ENCODE results near the gene CYP11A1.
A peak's percentile ranks its signal among the peaks of the same experiment; 100 is the strongest.

The CYP11A1 gene

GRCh38 chr15:74300057-74300795, 67.2 kb downstream of the CYP11A1 start:
- no peak overlapping the region for H3K4me3 ChIP-seq (replicated peaks; ENCODE audit: low read depth, low read length)
- DNase-seq (ENCODE audit: low read depth): no peak
- TF ChIP-seq, protein P1, sequence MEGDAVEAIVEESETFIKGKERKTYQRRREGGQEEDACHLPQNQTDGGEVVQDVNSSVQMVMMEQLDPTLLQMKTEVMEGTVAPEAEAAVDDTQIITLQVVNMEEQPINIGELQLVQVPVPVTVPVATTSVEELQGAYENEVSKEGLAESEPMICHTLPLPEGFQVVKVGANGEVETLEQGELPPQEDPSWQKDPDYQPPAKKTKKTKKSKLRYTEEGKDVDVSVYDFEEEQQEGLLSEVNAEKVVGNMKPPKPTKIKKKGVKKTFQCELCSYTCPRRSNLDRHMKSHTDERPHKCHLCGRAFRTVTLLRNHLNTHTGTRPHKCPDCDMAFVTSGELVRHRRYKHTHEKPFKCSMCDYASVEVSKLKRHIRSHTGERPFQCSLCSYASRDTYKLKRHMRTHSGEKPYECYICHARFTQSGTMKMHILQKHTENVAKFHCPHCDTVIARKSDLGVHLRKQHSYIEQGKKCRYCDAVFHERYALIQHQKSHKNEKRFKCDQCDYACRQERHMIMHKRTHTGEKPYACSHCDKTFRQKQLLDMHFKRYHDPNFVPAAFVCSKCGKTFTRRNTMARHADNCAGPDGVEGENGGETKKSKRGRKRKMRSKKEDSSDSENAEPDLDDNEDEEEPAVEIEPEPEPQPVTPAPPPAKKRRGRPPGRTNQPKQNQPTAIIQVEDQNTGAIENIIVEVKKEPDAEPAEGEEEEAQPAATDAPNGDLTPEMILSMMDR (IDR thresholded peaks at IDR 0.05; ENCODE audit: low read length, missing control alignments): no peak

DNA sequence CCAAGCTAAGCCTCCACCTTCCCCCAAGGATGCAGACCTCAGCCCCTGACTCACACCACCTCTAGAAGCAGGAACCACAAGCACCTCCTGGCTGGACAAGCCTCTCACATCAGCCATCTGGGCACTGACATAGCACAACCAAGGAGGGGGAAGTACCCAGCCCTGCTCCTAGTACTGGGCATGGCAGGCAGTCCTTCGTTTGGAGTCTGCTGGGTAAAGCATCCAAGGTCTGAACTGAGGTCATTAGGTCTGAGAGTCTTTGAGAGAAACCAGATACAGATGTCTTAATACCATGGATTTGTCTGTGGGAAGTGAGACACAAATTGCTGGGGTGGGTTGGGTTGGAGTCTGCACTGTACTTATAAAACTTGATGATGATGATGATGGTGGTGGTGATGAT, 69.6 kb downstream of the CYP11A1 start:
- no peak overlapping the region for H3K4me3 ChIP-seq (replicated peaks; ENCODE audit: low read depth, low read length)
- TF ChIP-seq, protein P1 (IDR thresholded peaks at IDR 0.05; ENCODE audit: low read length, missing control alignments): no peak
- DNase-seq (ENCODE audit: low read depth): no peak

DNA sequence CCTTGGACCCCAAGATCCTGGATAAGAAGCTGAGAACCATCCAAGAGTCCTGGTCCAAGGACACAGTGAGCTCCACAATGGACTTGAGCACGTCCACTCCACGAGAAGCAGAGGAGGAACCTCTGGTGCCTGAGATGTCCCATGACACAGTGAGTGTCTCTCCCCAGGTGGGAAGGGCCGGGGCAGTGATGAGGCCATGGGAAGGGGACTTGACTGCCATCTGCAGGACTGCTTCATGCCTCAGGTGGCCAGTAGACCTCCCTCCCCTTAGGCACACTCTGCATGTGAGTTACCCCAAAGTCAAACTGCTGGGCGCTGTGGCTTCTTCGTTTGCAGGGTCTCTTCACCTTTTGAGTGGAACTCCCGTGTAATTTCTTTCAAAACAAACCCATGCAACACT, 71.6 kb downstream of the CYP11A1 start:
- H3K4me3 ChIP-seq (replicated peaks; ENCODE audit: low read depth, low read length): no peak overlapping the region
- TF ChIP-seq, protein P1 (IDR thresholded peaks at IDR 0.05; ENCODE audit: low read length, missing control alignments): peak; percentile 3
- no peak for DNase-seq (ENCODE audit: low read depth)

- no peak for DNase-seq (ENCODE audit: low read depth)
- H3K4me3 ChIP-seq (replicated peaks; ENCODE audit: low read depth, low read length): no peak overlapping the region
- TF ChIP-seq, protein P1 (IDR thresholded peaks at IDR 0.05; ENCODE audit: low read length, missing control alignments): no peak
Observed at GRCh38 chr15:74294010-74294409, 73.4 kb downstream of the CYP11A1 start.

DNA sequence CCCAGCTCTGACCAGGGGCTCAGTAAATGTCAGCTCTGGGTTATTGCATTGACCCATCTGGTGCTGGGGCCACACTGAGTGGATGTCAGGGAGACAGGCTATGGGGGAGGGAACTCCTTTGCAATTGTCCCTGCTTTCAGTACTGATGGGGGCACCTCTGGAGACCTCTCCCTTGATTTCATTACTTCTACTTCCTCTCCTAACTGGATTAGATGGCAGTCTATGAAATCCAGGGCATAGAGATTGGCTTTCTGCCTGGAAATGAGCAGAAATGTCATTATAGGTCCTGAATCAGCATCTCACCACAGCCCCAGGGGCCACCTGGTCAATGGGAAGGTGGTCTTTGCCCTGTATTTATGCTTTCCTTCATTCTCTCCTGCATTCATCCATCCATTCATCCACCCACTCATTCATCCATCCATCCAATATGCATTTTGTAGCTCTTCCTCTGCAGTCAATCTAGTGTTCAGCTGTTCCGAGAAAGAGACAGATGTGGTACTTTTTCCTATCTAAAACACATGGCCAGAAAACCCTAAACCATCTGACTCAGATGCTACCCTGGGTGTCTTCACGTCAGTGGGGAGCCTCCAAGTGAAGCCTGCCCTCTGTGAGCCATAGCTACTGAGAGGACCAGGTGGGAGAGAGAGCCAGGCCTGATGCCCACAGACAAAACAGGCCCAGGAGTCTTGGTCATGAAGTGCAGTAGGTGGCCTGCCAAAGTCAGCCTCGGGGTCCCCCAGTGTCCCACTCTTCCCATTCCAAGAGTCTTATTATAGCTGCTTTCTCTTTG, 74.2 kb downstream of the CYP11A1 start:
- TF ChIP-seq, protein P1 (IDR thresholded peaks at IDR 0.05; ENCODE audit: low read length, missing control alignments): no peak
- no peak overlapping the region for H3K4me3 ChIP-seq (replicated peaks; ENCODE audit: low read depth, low read length)
- DNase-seq (ENCODE audit: low read depth): no peak

- H3K4me3 ChIP-seq (replicated peaks; ENCODE audit: low read depth, low read length): no peak overlapping the region
- TF ChIP-seq, protein P1 (IDR thresholded peaks at IDR 0.05; ENCODE audit: low read length, missing control alignments): no peak
- peak; percentile 89 for DNase-seq (ENCODE audit: low read depth)
Observed at GRCh38 chr15:74291101-74292071, 76.1 kb downstream of the CYP11A1 start.

Data from fibroblast of pulmonary artery (primary cell).